Keratinocyte (primary cell): ENCODE measurements around the gene SLA2. TPM values are rescaled to one million over a fixed set of nuclear protein-coding genes. Genes with fewer than 3 reads are reported as not detected.

Experiments used
- DNase-seq: peaks from one replicate; pipeline ENCODE4 v3.0.0-alpha.2; 2011; ENCODE audit warnings: low read depth, missing footprints, low spot score
- FAIRE-seq: peaks from 2 replicates; lab custom pipeline; 2011; peaks lifted over from hg19 to GRCh38; lab: Jason Lieb, UNC
- H2AFZ ChIP-seq: 2 replicates; pipeline ENCODE4 v1.6.0; 2012; ENCODE audit warnings: low read length, control low read depth, inconsistent platforms; ENCODE audit not compliant: control insufficient read depth
- H3K27ac ChIP-seq: 2 replicates; pipeline ENCODE4 v1.5.1; 2011; ENCODE audit warnings: low read length; ENCODE audit not compliant: control insufficient read depth, insufficient read depth
- H3K27me3 ChIP-seq: 3 replicates; pipeline ENCODE4 v1.6.0; 2011; ENCODE audit warnings: low read length; ENCODE audit not compliant: control insufficient read depth, insufficient read depth; ENCODE audit errors: extremely low read depth
- H3K36me3 ChIP-seq, 2 experiments: 2 replicates in 1 of 2; 3 replicates in 1 of 2; pipeline ENCODE4 v1.5.1; 2011; ENCODE audit warnings: low read length in 2 of 2, mild to moderate bottlenecking in 1 of 2; ENCODE audit not compliant: control insufficient read depth in 2 of 2, insufficient read depth in 2 of 2; ENCODE audit errors: extremely low read depth in 1 of 2
- H3K4me1 ChIP-seq: 3 replicates; pipeline ENCODE4 v1.5.1; 2011; ENCODE audit warnings: low read length; ENCODE audit not compliant: control insufficient read depth, insufficient read depth; ENCODE audit errors: extremely low read depth
- H3K4me2 ChIP-seq: 3 replicates; pipeline ENCODE4 v1.6.0; 2011; ENCODE audit warnings: low read depth, low read length; ENCODE audit not compliant: control insufficient read depth, insufficient read depth; ENCODE audit errors: extremely low read depth
- H3K4me3 ChIP-seq, 3 experiments: fragments of 200-600 bp in 1 of 3; sonication (generic) in 1 of 3; 2 replicates in 2 of 3; 3 replicates in 1 of 3; pipeline ENCODE4 v1.5.1; 2011 to 2016; ENCODE audit warnings: low read length in 3 of 3, mild to moderate bottlenecking in 3 of 3, control low read depth in 2 of 3, inconsistent platforms in 1 of 3, low read depth in 1 of 3, mixed read lengths in 1 of 3, mixed run types in 1 of 3, moderate library complexity in 1 of 3; ENCODE audit not compliant: control insufficient read depth in 2 of 3, insufficient read depth in 2 of 3; ENCODE audit errors: extremely low read depth in 1 of 3
- H3K79me2 ChIP-seq: 2 replicates; pipeline ENCODE4 v1.6.0; 2012; ENCODE audit warnings: low read length; ENCODE audit not compliant: control insufficient read depth, insufficient read depth
- H3K9ac ChIP-seq: 3 replicates; pipeline ENCODE4 v1.6.0; 2011; ENCODE audit warnings: low read length; ENCODE audit not compliant: control insufficient read depth, insufficient read depth; ENCODE audit errors: extremely low read depth
- H3K9me1 ChIP-seq: 3 replicates; pipeline ENCODE4 v1.6.0; 2011; ENCODE audit warnings: low read length; ENCODE audit not compliant: control insufficient read depth, insufficient read depth; ENCODE audit errors: extremely low read depth
- H3K9me3 ChIP-seq: 2 replicates; pipeline ENCODE4 v1.5.1; 2012; ENCODE audit warnings: low read depth, low read length; ENCODE audit not compliant: control insufficient read depth
- H4K20me1 ChIP-seq: 3 replicates; pipeline ENCODE4 v1.6.0; 2011; ENCODE audit warnings: low read length; ENCODE audit not compliant: control insufficient read depth, insufficient read depth; ENCODE audit errors: extremely low read depth
- CTCF ChIP-seq, 3 experiments: IDR thresholded peaks in 1 of 3; conservative IDR thresholded peaks in 1 of 3; optimal IDR thresholded peaks in 1 of 3; 2 replicates in 2 of 3; 3 replicates in 1 of 3; pipeline versions ENCODE3 to v1.5.1; 2011; ENCODE audit warnings: low read length in 3 of 3, mild to moderate bottlenecking in 3 of 3, moderate library complexity in 2 of 3, control low read depth in 1 of 3, inconsistent platforms in 1 of 3; ENCODE audit not compliant: insufficient read depth in 2 of 3; ENCODE audit errors: extremely low read depth in 1 of 3
- EZH2 ChIP-seq: IDR thresholded peaks from one replicate; pipeline ENCODE4 v1.6.1; 2012; ENCODE audit warnings: inconsistent platforms, mild to moderate bottlenecking, low read length, moderate library complexity
- dilution Hi-C: fragments of 300-500 bp; cut with MboI; formaldehyde crosslinking; loops from one replicate; pipeline ENCODE4 v1.7.0; 2020; ENCODE audit warnings: low sequenced_read_pairs; ENCODE audit not compliant: extremely low pct_ligation_motif_present
- polyA plus RNA-seq, 5 experiments: library from polyadenylated mRNA; depleted of rRNA in 3 of 5; stranded (reverse) in 3 of 5; stranded (forward) in 1 of 5; unstranded in 1 of 5; fragments of >200 nt; gene quantifications; 1 replicate in 1 of 5; 2 replicates in 3 of 5; 3 replicates in 1 of 5; pipeline versions ENCODE4 v1.2.1 to v1.2.3, GENCODE V29; 2011 to 2012; ENCODE audit warnings: missing spikeins in 2 of 5, low read depth in 1 of 5, low replicate concordance in 1 of 5

The SLA2 gene
- polyA plus RNA-seq, 1 donor (not counting 4 experiments of a cell fraction or from before 2014, with no cell fraction given), result 0.04 TPM

- no peak for FAIRE-seq
- dilution Hi-C loops, result no loop called here
- no peak overlapping the region for H2AFZ ChIP-seq
- no peak for DNase-seq
- H3K79me2 ChIP-seq, result no peaks in the 10 kb centered on the region
- no peak overlapping the region for H3K4me2 ChIP-seq
- H3K9ac ChIP-seq, result no peak overlapping the region
- H3K4me1 ChIP-seq, result no peaks in the 10 kb centered on the region
- no peaks in the 10 kb centered on the region for H3K36me3 ChIP-seq
- TF ChIP-seq CTCF (optimal IDR thresholded peaks at IDR 0.05 in 1 of 3, IDR thresholded peaks at IDR 0.05 in 1 of 3, conservative IDR thresholded peaks at IDR 0.05 in 1 of 3; ENCODE audit: extremely low read depth in 1 of 3, insufficient read depth in 2 of 3, low read length in 3 of 3) (no peak), EZH2 (no peak)
- H3K27ac ChIP-seq, result no peak overlapping the region
- no peaks in the 10 kb centered on the region for H4K20me1 ChIP-seq
- H3K9me1 ChIP-seq, result no peaks in the 10 kb centered on the region
- no peak overlapping the region for H3K4me3 ChIP-seq
- no peaks in the 10 kb centered on the region for H3K9me3 ChIP-seq
- H3K27me3 ChIP-seq, result no peaks in the 10 kb centered on the region
Observed at GRCh38 chr20:36620917-36621316, 25.1 kb downstream of the SLA2 start.

- no peak for DNase-seq
- dilution Hi-C loops, result no loop called here
- Histone ChIP-seq H3K9me1 (no peaks in the 10 kb centered on the region), H3K4me1 (no peaks in the 10 kb centered on the region), H4K20me1 (peaks cover 2% of the 10 kb centered on the region), H3K36me3 (peaks cover 18 to 21% of the 10 kb centered on the region in 2 experiments), H3K27me3 (no peaks in the 10 kb centered on the region), H3K27ac (no peak overlapping the region), H3K9ac (no peak overlapping the region), H3K79me2 (no peaks in the 10 kb centered on the region), H3K4me2 (no peak overlapping the region), H3K9me3 (no peaks in the 10 kb centered on the region), H3K4me3 (no peak overlapping the region), H2AFZ (no peak overlapping the region)
- FAIRE-seq, result no peak
- no peak for TF ChIP-seq EZH2
- TF ChIP-seq CTCF (optimal IDR thresholded peaks at IDR 0.05 in 1 of 3, IDR thresholded peaks at IDR 0.05 in 1 of 3, conservative IDR thresholded peaks at IDR 0.05 in 1 of 3; ENCODE audit: extremely low read depth in 1 of 3, insufficient read depth in 2 of 3, low read length in 3 of 3), result no peak
Observed at GRCh38 chr20:36614781-36615557, 31.0 kb downstream of the SLA2 start.
